ENCODE data around the gene CCDC106.

DNA sequence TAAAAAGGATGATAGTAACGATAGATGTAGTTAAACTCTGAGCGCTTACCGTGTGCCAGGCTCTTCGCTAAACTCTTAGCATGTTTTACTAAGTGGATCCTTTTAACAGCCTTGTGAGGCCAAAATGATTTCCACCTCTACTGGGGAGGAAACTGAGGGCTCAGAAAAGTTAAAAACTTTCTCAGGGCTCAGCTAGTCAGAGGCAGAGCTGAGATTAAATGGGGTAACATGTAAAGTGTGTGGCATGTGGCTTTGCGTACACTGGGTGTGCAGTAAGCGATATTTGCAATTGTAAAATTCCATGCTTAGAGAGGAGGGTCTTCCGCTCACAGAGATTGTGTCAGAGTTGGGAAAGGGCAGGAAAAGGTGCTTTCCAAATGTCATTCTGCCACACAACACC is 8.5 kb downstream of the CCDC106 start:
- TF ChIP-seq, protein P1, sequence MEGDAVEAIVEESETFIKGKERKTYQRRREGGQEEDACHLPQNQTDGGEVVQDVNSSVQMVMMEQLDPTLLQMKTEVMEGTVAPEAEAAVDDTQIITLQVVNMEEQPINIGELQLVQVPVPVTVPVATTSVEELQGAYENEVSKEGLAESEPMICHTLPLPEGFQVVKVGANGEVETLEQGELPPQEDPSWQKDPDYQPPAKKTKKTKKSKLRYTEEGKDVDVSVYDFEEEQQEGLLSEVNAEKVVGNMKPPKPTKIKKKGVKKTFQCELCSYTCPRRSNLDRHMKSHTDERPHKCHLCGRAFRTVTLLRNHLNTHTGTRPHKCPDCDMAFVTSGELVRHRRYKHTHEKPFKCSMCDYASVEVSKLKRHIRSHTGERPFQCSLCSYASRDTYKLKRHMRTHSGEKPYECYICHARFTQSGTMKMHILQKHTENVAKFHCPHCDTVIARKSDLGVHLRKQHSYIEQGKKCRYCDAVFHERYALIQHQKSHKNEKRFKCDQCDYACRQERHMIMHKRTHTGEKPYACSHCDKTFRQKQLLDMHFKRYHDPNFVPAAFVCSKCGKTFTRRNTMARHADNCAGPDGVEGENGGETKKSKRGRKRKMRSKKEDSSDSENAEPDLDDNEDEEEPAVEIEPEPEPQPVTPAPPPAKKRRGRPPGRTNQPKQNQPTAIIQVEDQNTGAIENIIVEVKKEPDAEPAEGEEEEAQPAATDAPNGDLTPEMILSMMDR (IDR thresholded peaks at IDR 0.05), result no peak
- no peak for TF ChIP-seq POLR2AphosphoS5 (IDR thresholded peaks at IDR 0.05)
- TF ChIP-seq POLR2A (IDR thresholded peaks at IDR 0.05), result no peak
